Anterior cingulate cortex (tissue), 58 donors: ENCODE results near the gene EMD.

Experiments
- DNase-seq, 58 donors: peaks; one replicate each; lab custom pipeline; 2025; lab: John Stamatoyannopoulos, UW

The EMD gene

DNA sequence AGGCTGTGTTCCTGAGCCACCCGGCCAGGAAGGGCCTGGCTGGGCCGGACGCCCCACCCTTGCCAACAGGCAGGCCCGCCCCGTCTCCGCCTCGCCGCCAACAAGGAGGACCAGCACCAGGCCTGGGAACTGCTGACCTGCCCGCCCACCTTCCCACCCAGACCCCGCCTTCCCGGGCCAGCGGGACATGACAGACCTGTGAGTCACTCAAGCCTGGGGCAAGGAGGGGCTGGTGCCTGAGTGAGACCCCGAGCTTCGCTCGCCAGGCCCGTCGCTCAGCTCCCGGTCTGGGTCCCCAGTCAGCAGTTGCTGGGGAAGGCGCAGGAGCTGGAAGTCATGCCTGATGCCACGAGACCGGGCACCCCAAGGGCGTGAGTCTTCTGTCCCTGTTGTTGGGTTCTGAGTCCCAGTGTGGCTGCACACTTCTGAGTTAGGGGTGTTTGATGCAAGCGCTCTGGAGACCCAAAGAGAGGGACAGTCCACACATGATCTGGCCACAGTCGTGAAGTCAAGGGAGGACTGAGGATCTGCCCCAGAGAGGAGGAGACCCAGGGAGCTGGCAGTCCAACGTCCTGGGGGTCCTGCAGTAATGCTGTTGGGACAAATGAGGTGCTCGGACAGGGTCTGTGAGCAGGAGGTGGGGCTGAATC lies 30.3 kb downstream of the EMD start, which contains the start of gene DNASE1L1:
Gene DNASE1L1 (minus strand): TSS at position 33 of the 650 bp plus-strand sequence. CDS start 3,686 bp downstream, outside the sequence.
- peak in 8 of 58 donors; percentile 3 to 19 (median 6) for DNase-seq

- DNase-seq, result peak in 46 of 58 donors; percentile 0 to 66 (median 31)
These were observed 32.9 kb downstream of the EMD start for GRCh38 chrX:154411981-154412340.

DNA sequence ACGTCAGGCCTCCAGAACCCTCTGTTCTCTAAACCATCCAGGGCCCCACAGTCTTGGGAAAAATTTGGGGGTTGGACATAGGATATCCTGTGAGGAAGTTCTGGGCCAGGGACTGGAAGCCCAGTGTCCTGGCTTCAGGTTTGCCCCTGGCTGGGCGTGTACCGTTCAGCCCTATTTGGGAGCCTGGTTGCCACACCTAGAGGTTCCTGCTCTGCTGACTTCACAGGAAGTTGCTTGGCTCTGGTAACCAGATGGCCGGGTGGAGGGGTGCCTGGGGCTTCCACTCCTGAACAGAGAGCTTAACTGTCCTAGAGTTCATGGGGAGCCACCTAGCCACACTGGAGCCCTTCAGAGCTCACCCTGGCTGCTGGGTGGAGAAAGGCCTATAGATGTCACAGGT lies 33.4 kb downstream of the EMD start:
- DNase-seq, result no peak

DNA sequence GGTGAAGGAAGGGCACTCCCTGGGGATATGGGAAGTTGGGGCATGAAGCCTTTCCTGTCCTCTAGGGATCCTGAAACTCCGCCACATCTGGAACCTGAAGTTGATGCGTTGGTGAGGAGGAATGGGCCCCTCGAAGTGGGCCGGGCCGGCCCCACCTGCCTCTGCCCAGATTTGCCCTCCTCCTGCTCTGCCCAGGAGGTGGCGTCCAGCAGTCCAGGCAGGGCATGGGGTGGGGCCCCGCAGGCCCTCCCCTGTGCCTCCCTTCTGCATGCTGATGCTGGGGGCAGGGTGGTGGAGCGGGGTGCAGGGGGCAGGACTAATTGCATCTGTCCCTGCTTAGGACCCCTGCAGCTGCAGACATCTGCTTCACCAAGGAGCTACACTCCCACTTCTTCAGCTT lies 34.0 kb downstream of the EMD start:
- no peak for DNase-seq

- DNase-seq, result no peak
These were observed 38.1 kb downstream of the EMD start for GRCh38 chrX:154417157-154417556.

DNA sequence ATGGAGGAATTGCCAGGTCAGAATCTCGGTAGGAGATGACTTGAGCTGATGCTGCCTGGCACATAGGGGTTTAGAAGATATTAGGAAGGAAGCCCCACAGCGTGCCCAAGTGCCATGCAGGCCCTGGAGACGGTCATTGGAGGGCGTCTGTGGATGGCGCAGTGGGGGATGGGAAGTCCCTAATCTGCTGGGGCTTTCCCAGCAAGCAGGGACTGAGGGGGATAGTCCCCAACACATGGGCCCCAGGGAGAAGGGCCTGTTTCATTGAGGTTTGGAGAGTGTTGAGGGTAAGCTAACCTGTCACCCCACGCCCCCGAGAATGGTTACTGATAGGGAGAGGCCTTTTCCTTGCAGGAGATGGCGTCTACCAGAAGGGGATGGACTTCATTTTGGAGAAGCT lies 40.1 kb downstream of the EMD start:
- no peak for DNase-seq

DNA sequence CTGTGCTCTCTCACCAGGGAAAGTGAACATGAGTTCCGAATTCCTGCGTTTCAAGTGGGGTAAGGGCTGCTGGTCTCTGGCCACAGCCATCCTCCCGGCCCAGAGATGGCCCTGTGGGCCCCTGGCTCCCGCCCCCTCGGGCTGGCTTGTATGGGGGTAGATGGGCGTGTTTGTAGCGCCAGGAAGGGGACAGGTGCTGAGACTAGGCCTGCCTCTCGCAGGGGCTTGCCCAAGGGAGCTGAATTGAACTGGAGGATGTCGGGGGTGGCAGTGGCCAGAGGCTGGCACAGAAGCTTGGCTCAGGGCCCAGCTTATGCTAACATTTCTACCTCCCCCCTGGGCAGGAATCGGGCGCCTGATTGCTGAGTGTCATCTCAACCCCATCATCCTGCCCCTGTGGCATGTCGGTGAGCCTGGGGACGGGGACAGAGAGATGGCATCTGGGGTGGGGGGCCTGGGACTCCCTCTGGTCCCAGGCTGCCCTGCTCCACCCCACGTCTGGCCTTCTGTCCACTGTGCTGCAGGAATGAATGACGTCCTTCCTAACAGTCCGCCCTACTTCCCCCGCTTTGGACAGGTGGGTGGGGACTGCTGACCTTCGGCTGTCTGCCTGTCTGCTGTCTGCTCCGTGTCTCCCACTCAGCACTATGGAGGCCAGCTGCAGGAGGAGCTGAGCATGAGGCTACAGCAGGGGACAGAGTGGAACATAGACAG lies 40.8 kb downstream of the EMD start:
- no peak for DNase-seq

DNA sequence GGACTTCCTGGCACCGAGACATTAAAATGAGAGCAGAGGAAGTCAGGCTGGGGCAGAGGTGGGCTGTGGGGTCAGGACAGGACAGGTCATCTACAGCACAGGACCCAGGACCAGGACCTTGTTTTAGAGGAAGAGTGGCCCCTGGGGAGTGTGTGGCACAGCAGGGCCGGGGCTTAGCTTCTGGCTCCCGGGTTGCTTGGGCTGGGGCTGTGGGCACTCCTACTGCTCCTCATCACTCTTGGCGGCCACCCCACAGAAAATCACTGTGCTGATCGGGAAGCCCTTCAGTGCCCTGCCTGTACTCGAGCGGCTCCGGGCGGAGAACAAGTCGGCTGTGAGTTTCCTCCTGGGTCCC lies 41.3 kb downstream of the EMD start:
- no peak for DNase-seq

DNA sequence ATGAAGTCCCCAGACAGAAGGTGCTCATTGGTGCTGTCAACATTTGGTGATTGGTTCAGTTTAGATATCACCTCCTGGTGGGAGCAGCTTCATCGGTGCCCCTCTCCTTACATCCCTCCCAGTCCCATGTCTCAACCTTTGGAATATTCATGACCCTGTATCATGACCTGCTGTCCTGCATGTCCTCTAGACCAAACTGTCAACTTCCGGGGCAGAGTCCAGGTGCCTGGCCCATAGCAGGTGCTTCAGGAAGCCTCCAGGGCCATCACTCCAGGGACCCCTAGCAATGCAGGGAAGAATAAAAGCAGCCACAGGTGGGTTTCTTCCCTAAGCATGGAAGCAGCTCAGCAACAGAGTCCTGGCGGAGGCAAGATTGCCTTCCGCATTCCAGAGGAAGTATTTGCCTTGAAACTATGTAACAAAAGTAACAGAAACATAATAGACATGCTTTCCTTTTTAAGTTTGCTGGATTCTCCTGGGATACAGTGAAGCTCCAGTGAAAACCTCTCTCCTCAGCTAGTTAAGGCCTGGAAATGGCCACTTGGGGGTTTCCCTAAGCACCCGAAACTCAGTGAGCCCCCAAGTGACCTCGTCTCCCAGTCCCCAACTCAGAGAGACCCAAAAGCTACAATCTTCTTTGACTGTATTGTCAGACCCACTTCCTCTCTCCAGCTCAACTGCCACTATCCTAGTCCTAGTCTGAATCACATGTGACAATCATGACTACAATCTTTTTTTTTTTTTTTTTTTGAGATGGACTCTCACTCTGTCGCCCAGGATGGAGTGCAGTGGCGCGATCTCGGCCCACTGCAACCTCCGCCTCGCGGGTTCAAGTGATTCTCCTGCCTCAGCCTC lies 48.0 kb downstream of the EMD start:
- no peak for DNase-seq

- peak; percentile 32 to 93 (median 84) for DNase-seq
These were observed 49.4 kb downstream of the EMD start, which contains the start of gene ATP6AP1 for GRCh38 chrX:154428176-154429171. Gene ATP6AP1 (plus strand): TSS chrX:154428677. CDS start chrX:154428693, 16 bp downstream.

GRCh38 chrX:154429711-154430110 lies 50.6 kb downstream of the EMD start:
- DNase-seq, result no peak

GRCh38 chrX:154430479-154430878 lies 51.4 kb downstream of the EMD start:
- no peak for DNase-seq

GRCh38 chrX:154430916-154431315 lies 51.8 kb downstream of the EMD start:
- no peak for DNase-seq
